Measurements from ENCODE around the gene TRPV3.

TRPV3 gene

DNA sequence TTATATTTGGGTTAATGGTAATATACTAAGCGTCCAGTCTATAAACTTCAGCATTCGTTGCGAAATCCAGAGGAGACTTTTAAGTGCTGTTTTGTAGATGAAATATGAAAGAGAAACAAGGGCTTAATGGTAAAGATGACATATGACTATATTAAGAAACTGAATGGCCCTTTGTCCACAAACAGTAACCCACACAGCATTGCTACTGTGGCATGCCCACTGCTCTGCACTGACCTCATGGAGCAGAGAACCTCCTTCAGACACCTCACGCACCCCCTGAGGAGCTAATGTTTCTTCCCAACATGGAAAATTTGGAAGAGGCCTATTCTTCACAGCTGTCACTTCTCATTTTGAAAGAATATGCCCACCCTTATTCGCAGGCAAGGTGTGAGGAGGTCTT is 55.1 kb downstream of the TRPV3 start:
- Histone ChIP-seq H3K9me3 (ENCODE audit: control insufficient read depth, insufficient read depth, low read depth, low read length) (peaks cover 15% of the 10 kb centered on the region), H3K36me3 (ENCODE audit: control insufficient read depth, insufficient read depth, low read length) (no peaks in the 10 kb centered on the region), H3K27ac (ENCODE audit: low read depth, low read length) (no peak overlapping the region), H3K4me1 (ENCODE audit: control insufficient read depth, insufficient read depth, low read length) (peaks cover 9% of the 10 kb centered on the region; the same call in 1 of the 2 replicates), H3K27me3 (ENCODE audit: control insufficient read depth, insufficient read depth, low read length) (no peaks in the 10 kb centered on the region), H3K4me3 (ENCODE audit: low read depth, low read length) (no peak overlapping the region), H3K9ac (ENCODE audit: low read length) (no peak overlapping the region)

DNA sequence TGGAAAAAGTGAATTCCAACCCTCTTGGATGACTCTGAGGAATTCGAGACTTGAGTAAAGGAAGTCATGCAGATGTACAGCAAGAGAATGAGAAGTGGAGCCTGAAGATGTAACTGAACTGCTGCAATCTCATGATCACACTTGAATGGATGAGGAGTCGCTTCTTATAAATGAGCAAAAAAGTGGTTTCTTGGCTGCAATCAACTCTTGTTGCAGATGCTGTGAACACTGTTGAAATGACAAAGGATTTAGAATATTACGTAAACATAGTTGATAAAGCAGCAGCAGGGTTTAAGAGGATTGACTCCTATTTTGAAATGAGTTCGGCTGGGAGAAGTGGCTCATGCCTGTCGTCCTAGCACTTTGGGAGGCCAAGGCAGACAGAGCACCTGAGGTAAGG is 56.3 kb downstream of the TRPV3 start:
- no peak overlapping the region for H3K4me3 ChIP-seq (ENCODE audit: low read depth, low read length)
- H3K4me1 ChIP-seq (ENCODE audit: control insufficient read depth, insufficient read depth, low read length), result peaks cover 9% of the 10 kb centered on the region; the same call in 1 of the 2 replicates
- H3K36me3 ChIP-seq (ENCODE audit: control insufficient read depth, insufficient read depth, low read length), result no peaks in the 10 kb centered on the region
- no peak overlapping the region for H3K27ac ChIP-seq (ENCODE audit: low read depth, low read length)
- H3K9me3 ChIP-seq (ENCODE audit: control insufficient read depth, insufficient read depth, low read depth, low read length), result peaks cover 15% of the 10 kb centered on the region
- no peaks in the 10 kb centered on the region for H3K27me3 ChIP-seq (ENCODE audit: control insufficient read depth, insufficient read depth, low read length)
- no peak overlapping the region for H3K9ac ChIP-seq (ENCODE audit: low read length)

GRCh38 chr17:3497101-3497500 is 60.5 kb downstream of the TRPV3 start:
- Histone ChIP-seq H3K36me3 (ENCODE audit: control insufficient read depth, insufficient read depth, low read length) (no peaks in the 10 kb centered on the region), H3K27ac (ENCODE audit: low read depth, low read length) (no peak overlapping the region), H3K9ac (ENCODE audit: low read length) (no peak overlapping the region), H3K27me3 (ENCODE audit: control insufficient read depth, insufficient read depth, low read length) (no peaks in the 10 kb centered on the region), H3K4me3 (ENCODE audit: low read depth, low read length) (no peak overlapping the region), H3K4me1 (ENCODE audit: control insufficient read depth, insufficient read depth, low read length) (peaks cover 9% of the 10 kb centered on the region; the same call in 1 of the 2 replicates), H3K9me3 (ENCODE audit: control insufficient read depth, insufficient read depth, low read depth, low read length) (peaks cover 15% of the 10 kb centered on the region)

GRCh38 chr17:3485481-3486068 is 72.0 kb downstream of the TRPV3 start:
- no peaks in the 10 kb centered on the region for H3K9me3 ChIP-seq (ENCODE audit: control insufficient read depth, insufficient read depth, low read depth, low read length)
- peaks cover 38% of the 10 kb centered on the region for H3K4me1 ChIP-seq (ENCODE audit: control insufficient read depth, insufficient read depth, low read length)
- no peak overlapping the region for H3K4me3 ChIP-seq (ENCODE audit: low read depth, low read length)
- no peaks in the 10 kb centered on the region for H3K36me3 ChIP-seq (ENCODE audit: control insufficient read depth, insufficient read depth, low read length)
- H3K9ac ChIP-seq (ENCODE audit: low read length), result no peak overlapping the region
- H3K27me3 ChIP-seq (ENCODE audit: control insufficient read depth, insufficient read depth, low read length), result no peaks in the 10 kb centered on the region
- H3K27ac ChIP-seq (ENCODE audit: low read depth, low read length), result no peak overlapping the region

- no peak overlapping the region for H3K27ac ChIP-seq (ENCODE audit: low read depth, low read length)
- no peaks in the 10 kb centered on the region for H3K36me3 ChIP-seq (ENCODE audit: control insufficient read depth, insufficient read depth, low read length)
- H3K4me3 ChIP-seq (ENCODE audit: low read depth, low read length), result no peak overlapping the region
- no peaks in the 10 kb centered on the region for H3K27me3 ChIP-seq (ENCODE audit: control insufficient read depth, insufficient read depth, low read length)
- no peak overlapping the region for H3K9ac ChIP-seq (ENCODE audit: low read length)
- H3K9me3 ChIP-seq (ENCODE audit: control insufficient read depth, insufficient read depth, low read depth, low read length), result no peaks in the 10 kb centered on the region
- H3K4me1 ChIP-seq (ENCODE audit: control insufficient read depth, insufficient read depth, low read length), result peaks cover 26% of the 10 kb centered on the region
These were observed 74.8 kb downstream of the TRPV3 start for GRCh38 chr17:3482852-3483251.

DNA sequence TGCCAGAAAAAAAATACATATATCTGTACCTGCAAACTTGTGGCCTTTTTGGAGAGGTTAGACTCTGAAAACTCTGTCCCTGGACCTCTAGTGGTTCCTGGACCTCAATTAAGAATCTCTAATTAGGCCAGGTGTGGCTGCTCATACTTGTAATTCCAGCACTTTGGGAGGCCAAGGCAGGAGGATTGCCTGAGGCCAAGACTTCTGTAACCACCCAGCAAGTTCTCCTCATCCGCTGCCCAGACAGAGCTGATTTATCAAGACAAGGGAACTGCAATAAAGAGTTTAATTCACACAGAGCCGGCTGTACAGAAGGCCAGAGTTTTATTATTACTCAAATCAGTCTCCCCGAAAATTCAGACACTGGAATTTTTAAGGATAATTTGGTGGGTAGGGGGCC is 77.6 kb downstream of the TRPV3 start:
- Histone ChIP-seq H3K36me3 (ENCODE audit: control insufficient read depth, insufficient read depth, low read length) (no peaks in the 10 kb centered on the region), H3K4me1 (ENCODE audit: control insufficient read depth, insufficient read depth, low read length) (peaks cover 29% of the 10 kb centered on the region), H3K27me3 (ENCODE audit: control insufficient read depth, insufficient read depth, low read length) (no peaks in the 10 kb centered on the region), H3K9me3 (ENCODE audit: control insufficient read depth, insufficient read depth, low read depth, low read length) (no peaks in the 10 kb centered on the region), H3K4me3 (ENCODE audit: low read depth, low read length) (no peak overlapping the region), H3K9ac (ENCODE audit: low read length) (no peak overlapping the region), H3K27ac (ENCODE audit: low read depth, low read length) (no peak overlapping the region)

GRCh38 chr17:3475812-3476610 is 81.6 kb downstream of the TRPV3 start, which contains the start of gene ASPA:
Gene ASPA, plus strand, starts transcription at chr17:3475997. Its CDS starts 163 bp downstream, at chr17:3476160.
- Histone ChIP-seq H3K4me3 (ENCODE audit: low read depth, low read length) (no peak within 1 kb of the TSS), H3K27ac (ENCODE audit: low read depth, low read length) (no peak within 1 kb of the TSS), H3K27me3 (ENCODE audit: control insufficient read depth, insufficient read depth, low read length) (no peaks in the 10 kb centered on the region), H3K36me3 (ENCODE audit: control insufficient read depth, insufficient read depth, low read length) (no peaks in the 10 kb centered on the region), H3K9me3 (ENCODE audit: control insufficient read depth, insufficient read depth, low read depth, low read length) (no peaks in the 10 kb centered on the region), H3K4me1 (ENCODE audit: control insufficient read depth, insufficient read depth, low read length) (peaks cover 9% of the 10 kb centered on the region), H3K9ac (ENCODE audit: low read length) (no peak within 1 kb of the TSS)

DNA sequence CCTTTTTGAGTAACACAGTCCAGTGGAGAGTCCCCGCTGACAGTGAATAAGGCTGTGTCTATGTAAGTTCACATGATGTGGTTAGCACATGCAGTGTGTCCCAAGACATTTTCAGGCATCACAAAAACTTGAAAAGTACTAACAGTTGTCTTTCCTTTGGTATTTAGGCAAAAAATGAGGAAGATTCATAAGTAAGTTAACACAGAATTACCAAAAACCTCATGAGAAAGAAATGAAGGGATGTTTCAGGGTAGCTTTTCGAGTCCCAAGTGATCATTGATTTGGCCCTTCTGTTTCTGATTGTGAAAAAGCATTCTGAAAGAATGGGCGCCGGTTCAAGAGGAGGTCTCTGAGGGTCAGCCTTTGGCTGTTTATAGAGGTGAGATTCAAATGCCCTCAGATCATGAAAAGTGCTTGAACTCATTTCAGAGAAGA is 82.3 kb downstream of the TRPV3 start:
- H3K9ac ChIP-seq (ENCODE audit: low read length), result no peak overlapping the region
- H3K4me3 ChIP-seq (ENCODE audit: low read depth, low read length), result no peak overlapping the region
- no peaks in the 10 kb centered on the region for H3K27me3 ChIP-seq (ENCODE audit: control insufficient read depth, insufficient read depth, low read length)
- no peaks in the 10 kb centered on the region for H3K9me3 ChIP-seq (ENCODE audit: control insufficient read depth, insufficient read depth, low read depth, low read length)
- no peak overlapping the region for H3K27ac ChIP-seq (ENCODE audit: low read depth, low read length)
- H3K4me1 ChIP-seq (ENCODE audit: control insufficient read depth, insufficient read depth, low read length), result peaks cover 9% of the 10 kb centered on the region
- no peaks in the 10 kb centered on the region for H3K36me3 ChIP-seq (ENCODE audit: control insufficient read depth, insufficient read depth, low read length)

DNA sequence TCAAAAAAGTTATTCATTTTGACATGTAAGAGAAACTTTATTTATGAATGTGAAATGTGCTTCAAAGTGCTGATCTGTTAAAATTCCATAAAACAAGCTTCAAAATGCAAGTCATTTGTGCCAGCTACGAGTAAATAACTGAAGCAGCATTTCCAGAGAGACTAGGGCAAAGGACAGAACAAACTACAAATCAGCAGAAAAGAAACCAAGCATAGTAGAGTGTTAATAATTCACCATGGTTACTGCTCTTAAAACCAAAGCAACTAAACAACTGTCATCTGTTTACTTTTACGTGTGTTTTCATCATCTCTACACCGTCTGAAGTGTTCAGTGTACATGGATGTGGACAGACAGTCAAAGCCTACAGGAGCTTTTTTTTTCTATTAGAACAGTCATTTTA is 83.4 kb downstream of the TRPV3 start:
- no peak overlapping the region for H3K9ac ChIP-seq (ENCODE audit: low read length)
- peaks cover 9% of the 10 kb centered on the region for H3K4me1 ChIP-seq (ENCODE audit: control insufficient read depth, insufficient read depth, low read length)
- no peak overlapping the region for H3K27ac ChIP-seq (ENCODE audit: low read depth, low read length)
- H3K27me3 ChIP-seq (ENCODE audit: control insufficient read depth, insufficient read depth, low read length), result no peaks in the 10 kb centered on the region
- no peaks in the 10 kb centered on the region for H3K36me3 ChIP-seq (ENCODE audit: control insufficient read depth, insufficient read depth, low read length)
- H3K4me3 ChIP-seq (ENCODE audit: low read depth, low read length), result no peak overlapping the region
- no peaks in the 10 kb centered on the region for H3K9me3 ChIP-seq (ENCODE audit: control insufficient read depth, insufficient read depth, low read depth, low read length)

DNA sequence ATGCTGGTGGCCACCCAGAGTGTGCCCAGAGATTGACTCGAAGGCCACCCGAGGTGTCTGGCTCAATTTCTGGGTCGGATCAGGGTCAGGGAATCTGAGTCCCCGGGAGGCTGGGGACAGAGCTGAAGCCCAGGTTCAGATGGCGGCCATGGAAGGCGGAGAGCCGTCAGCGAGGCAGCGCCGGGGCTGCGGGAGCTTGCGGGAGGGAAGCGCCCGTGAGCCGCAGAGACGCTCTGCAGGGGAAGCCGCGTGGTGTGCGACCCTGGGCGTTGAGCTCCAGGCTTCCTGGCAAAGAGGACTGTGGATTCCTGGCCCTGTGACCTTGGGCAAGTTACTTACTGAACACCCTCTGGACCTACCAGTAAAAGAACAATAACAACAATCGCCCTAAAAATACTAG is 85.5 kb downstream of the TRPV3 start:
- peaks cover 9% of the 10 kb centered on the region for H3K4me1 ChIP-seq (ENCODE audit: control insufficient read depth, insufficient read depth, low read length)
- H3K27me3 ChIP-seq (ENCODE audit: control insufficient read depth, insufficient read depth, low read length), result no peaks in the 10 kb centered on the region
- no peak overlapping the region for H3K4me3 ChIP-seq (ENCODE audit: low read depth, low read length)
- no peaks in the 10 kb centered on the region for H3K9me3 ChIP-seq (ENCODE audit: control insufficient read depth, insufficient read depth, low read depth, low read length)
- H3K36me3 ChIP-seq (ENCODE audit: control insufficient read depth, insufficient read depth, low read length), result no peaks in the 10 kb centered on the region
- no peak overlapping the region for H3K27ac ChIP-seq (ENCODE audit: low read depth, low read length)
- no peak overlapping the region for H3K9ac ChIP-seq (ENCODE audit: low read length)

- Histone ChIP-seq H3K9me3 (ENCODE audit: control insufficient read depth, insufficient read depth, low read depth, low read length) (no peaks in the 10 kb centered on the region), H3K9ac (ENCODE audit: low read length) (no peak within 1 kb of the TSS), H3K4me1 (ENCODE audit: control insufficient read depth, insufficient read depth, low read length) (peaks cover 9% of the 10 kb centered on the region), H3K27ac (ENCODE audit: low read depth, low read length) (no peak within 1 kb of the TSS), H3K27me3 (ENCODE audit: control insufficient read depth, insufficient read depth, low read length) (no peaks in the 10 kb centered on the region), H3K36me3 (ENCODE audit: control insufficient read depth, insufficient read depth, low read length) (no peaks in the 10 kb centered on the region), H3K4me3 (ENCODE audit: low read depth, low read length) (no peak within 1 kb of the TSS)
These were observed 86.0 kb downstream of the TRPV3 start, which contains the start of gene SPATA22 for GRCh38 chr17:3471599-3471998. Gene SPATA22, minus strand, starts transcription at chr17:3471819. Its CDS starts 2,494 bp downstream, at chr17:3469325.

All from HUES6 (cell line).